Hepatocyte (in vitro differentiated cells): ENCODE results near the gene WNT7B. TPM values are rescaled to one million over a fixed set of nuclear protein-coding genes. Genes with fewer than 3 reads are reported as not detected.

Experiments
- DNase-seq: peaks from one replicate; pipeline ENCODE4 v3.0.0-alpha.2; 2016; ENCODE audit warnings: low spot score
- H2AFZ ChIP-seq: fragments of 200-600 bp; sonication (generic); 2 replicates; pipeline ENCODE4 v1.6.0; 2016; ENCODE audit warnings: antibody characterized with exemption, mild to moderate bottlenecking
- H3K27ac ChIP-seq: fragments of 200-600 bp; sonication (generic); 2 replicates; pipeline ENCODE4 v1.5.1; 2016; ENCODE audit warnings: mild to moderate bottlenecking
- H3K27me3 ChIP-seq: fragments of 200-600 bp; sonication (generic); 2 replicates; pipeline ENCODE4 v1.6.1; 2016
- H3K36me3 ChIP-seq: fragments of 200-600 bp; sonication (generic); replicated peaks from 2 replicates; pipeline ENCODE4 v1.5.1; 2016; ENCODE audit warnings: low read depth; ENCODE audit not compliant: insufficient read depth
- H3K4me1 ChIP-seq: fragments of 200-600 bp; sonication (generic); 2 replicates; pipeline ENCODE4 v1.5.1; 2016; ENCODE audit warnings: mild to moderate bottlenecking, moderate library complexity; ENCODE audit not compliant: insufficient read depth
- H3K4me2 ChIP-seq: fragments of 200-600 bp; sonication (generic); 2 replicates; pipeline ENCODE4 v1.6.0; 2016
- H3K4me3 ChIP-seq: fragments of 200-600 bp; sonication (generic); 2 replicates; pipeline ENCODE4 v1.5.1; 2016; ENCODE audit warnings: mild to moderate bottlenecking
- H3K79me2 ChIP-seq: fragments of 200-600 bp; sonication (generic); 2 replicates; pipeline ENCODE4 v1.6.0; 2017; ENCODE audit warnings: mild to moderate bottlenecking
- H3K9me2 ChIP-seq: fragments of 200-600 bp; sonication (generic); replicated peaks from 2 replicates; pipeline ENCODE4 v1.6.0; 2017; ENCODE audit warnings: mild to moderate bottlenecking; ENCODE audit not compliant: insufficient read depth
- H3K9me3 ChIP-seq: fragments of 200-600 bp; sonication (generic); 2 replicates; pipeline ENCODE4 v1.5.1; 2016; ENCODE audit warnings: low read depth, mild to moderate bottlenecking
- H4K20me1 ChIP-seq: fragments of 200-600 bp; sonication (generic); 2 replicates; pipeline ENCODE4 v1.6.0; 2016; ENCODE audit warnings: mild to moderate bottlenecking; ENCODE audit not compliant: insufficient read depth, poor library complexity, severe bottlenecking
- CTCF ChIP-seq: fragments of 200-600 bp; sonication (generic); IDR thresholded peaks from 2 replicates; pipeline ENCODE4 v1.5.1; 2016; ENCODE audit warnings: antibody characterized with exemption, mild to moderate bottlenecking; ENCODE audit not compliant: poor library complexity
- EZH2 ChIP-seq: fragments of 200-600 bp; sonication (generic); IDR thresholded peaks from 2 replicates; pipeline ENCODE4 v1.6.1; 2016; ENCODE audit warnings: antibody characterized with exemption, mild to moderate bottlenecking, borderline replicate concordance
- EZH2phosphoT487 ChIP-seq: fragments of 200-600 bp; sonication (generic); IDR thresholded peaks from one replicate; pipeline ENCODE4 v1.6.1; 2018; ENCODE audit warnings: antibody characterized with exemption, mild to moderate bottlenecking, low read depth, moderate library complexity; ENCODE audit not compliant: unreplicated experiment, severe bottlenecking
- WGBS: methylation state at CpG from one replicate; pipeline ENCODE4 v1.1.6; 2016; ENCODE audit warnings: low lambda C conversion rate; ENCODE audit errors: missing lambda C conversion rate; 5-methylcytosine and 5-hydroxymethylcytosine counted together
- polyA plus RNA-seq: library from polyadenylated mRNA; unstranded; fragments of >200 nt; fragmentation: Nextera tagmentation; extraction: Ambion mirVana; gene quantifications from 2 replicates; pipeline ENCODE4 v1.2.1, GENCODE V29; 2016
- total RNA-seq: library from RNA; depleted of rRNA; stranded (reverse); fragments of >200 nt; gene quantifications from 2 replicates; pipeline ENCODE4 v1.2.3, GENCODE V29; 2014

The WNT7B gene
- total and polyA plus RNA-seq, 2 experiments from 2014 or later = 1.9 to 2.4 TPM

DNA sequence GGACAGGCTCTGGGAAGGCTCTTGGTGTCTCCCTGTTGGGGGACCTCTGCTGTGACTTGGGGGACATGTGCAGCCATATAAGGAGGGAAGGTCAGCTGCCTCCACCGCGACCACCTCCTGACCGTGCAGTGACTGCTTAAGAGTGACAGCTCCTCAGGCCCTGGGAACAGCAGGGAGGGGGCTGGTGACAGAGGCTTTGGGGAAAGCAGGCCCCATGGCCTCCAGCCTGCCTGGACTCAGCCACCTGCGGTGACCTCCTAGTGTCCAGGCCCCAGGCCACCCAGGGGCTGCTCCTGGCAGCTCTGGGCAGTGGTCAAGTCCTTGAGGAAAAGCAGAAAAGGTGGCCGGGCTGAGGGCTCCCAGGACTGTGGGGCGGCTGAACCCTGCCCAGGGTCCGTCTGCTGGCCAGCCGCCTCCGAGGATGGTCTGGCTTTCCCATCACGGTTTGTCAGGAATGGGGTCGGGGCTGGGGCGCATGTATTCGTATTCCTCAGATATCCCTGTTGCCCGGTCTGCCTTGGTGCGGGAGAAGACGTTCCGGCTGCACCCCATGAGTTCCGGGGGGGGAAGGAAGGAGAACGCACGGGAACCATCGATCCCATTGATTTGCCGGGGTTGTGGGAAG is 96.8 kb downstream of the WNT7B start:
- TF ChIP-seq EZH2phosphoT487 (no peak), CTCF (no peak), EZH2 (no peak)
- Histone ChIP-seq H3K27me3 (peaks cover 15% of the 10 kb centered on the region), H4K20me1 (no peaks in the 10 kb centered on the region), H3K36me3 (no peaks in the 10 kb centered on the region), H3K9me2 (no peaks in the 10 kb centered on the region), H3K4me3 (no peak overlapping the region), H3K9me3 (no peaks in the 10 kb centered on the region), H3K4me2 (no peak overlapping the region), H3K27ac (no peak overlapping the region), H3K4me1 (no peaks in the 10 kb centered on the region), H3K79me2 (no peaks in the 10 kb centered on the region), H2AFZ (no peak overlapping the region)
- no peak for DNase-seq
- 91% methylated on average over 22 of the region's 22 CpGs for WGBS

DNA sequence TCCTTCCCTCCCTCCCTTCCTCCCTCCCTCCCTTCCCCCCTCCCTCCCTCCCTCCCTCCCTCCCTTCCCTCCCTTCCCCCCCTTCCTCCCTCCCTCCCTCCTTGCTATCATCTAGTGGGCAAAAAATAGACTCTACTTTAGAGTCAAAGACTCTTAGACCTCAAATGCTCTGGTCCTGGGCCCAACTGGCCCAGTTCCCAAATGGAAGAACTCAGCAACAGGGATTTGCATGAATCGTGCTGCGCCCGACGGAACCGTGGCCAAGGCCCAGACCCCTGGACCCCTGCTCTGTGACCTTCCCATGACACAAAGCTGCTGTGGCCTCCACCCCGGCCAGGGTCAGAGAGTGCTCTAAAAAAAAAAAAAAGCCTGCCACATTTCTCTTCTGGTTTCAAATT is 97.4 kb downstream of the WNT7B start:
- no peaks in the 10 kb centered on the region for H4K20me1 ChIP-seq
- 93% methylated on average over 6 of the region's 6 CpGs for WGBS

DNA sequence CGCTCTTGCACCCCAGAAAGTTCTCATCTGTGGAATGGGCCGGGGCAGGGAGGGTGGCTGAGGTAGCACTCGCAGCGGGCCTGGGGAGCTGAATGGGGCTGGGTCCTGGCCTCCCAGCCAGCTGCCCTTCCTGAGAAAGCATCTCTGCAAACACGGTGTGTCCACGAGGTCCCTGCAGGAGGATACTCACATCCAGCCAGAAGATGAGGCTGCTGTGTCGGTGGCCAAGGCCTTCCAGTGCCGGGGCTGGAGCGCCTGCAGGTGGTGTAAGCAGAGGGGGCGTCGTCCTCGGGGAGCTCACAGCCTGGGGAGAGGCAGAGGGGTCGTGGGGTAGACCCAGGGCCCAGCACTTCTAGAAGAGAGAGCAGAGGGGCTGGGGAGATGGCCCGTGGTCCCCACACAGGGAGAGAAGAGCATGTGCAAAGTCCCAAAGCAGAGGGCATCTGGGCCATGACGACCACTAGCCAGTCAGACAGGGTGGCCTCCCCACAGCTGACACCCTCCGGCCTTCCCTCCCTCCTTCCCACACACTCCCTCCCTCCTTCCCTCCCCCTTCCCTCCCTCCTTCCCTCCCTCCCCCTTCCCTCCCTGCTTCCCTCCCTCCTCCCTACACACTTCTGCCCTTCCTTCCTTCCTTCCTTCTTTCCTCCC is 97.9 kb downstream of the WNT7B start:
- Histone ChIP-seq H2AFZ (no peak overlapping the region), H3K27ac (no peak overlapping the region), H3K4me2 (no peak overlapping the region)

More for the DNA sequence above, 97.4 kb downstream of the WNT7B start:
- Histone ChIP-seq H3K9me2 (no peaks in the 10 kb centered on the region), H3K4me3 (no peak overlapping the region), H3K36me3 (no peaks in the 10 kb centered on the region), H2AFZ (no peak overlapping the region), H3K9me3 (no peaks in the 10 kb centered on the region), H3K4me2 (no peak overlapping the region), H3K27ac (no peak overlapping the region), H3K27me3 (peaks cover 15% of the 10 kb centered on the region), H3K79me2 (no peaks in the 10 kb centered on the region), H3K4me1 (no peaks in the 10 kb centered on the region)
- TF ChIP-seq CTCF (no peak), EZH2 (no peak), EZH2phosphoT487 (no peak)
- DNase-seq = no peak

More for the DNA sequence above, 97.9 kb downstream of the WNT7B start:
- no peaks in the 10 kb centered on the region for H3K79me2 ChIP-seq
- H4K20me1 ChIP-seq = no peaks in the 10 kb centered on the region
- DNase-seq = no peak
- H3K36me3 ChIP-seq = no peaks in the 10 kb centered on the region
- no peaks in the 10 kb centered on the region for H3K9me3 ChIP-seq
- peaks cover 15% of the 10 kb centered on the region for H3K27me3 ChIP-seq
- no peaks in the 10 kb centered on the region for H3K4me1 ChIP-seq
- no peaks in the 10 kb centered on the region for H3K9me2 ChIP-seq
- TF ChIP-seq CTCF = no peak
- no peak for TF ChIP-seq EZH2
- no peak overlapping the region for H3K4me3 ChIP-seq
- 73% methylated on average over 14 of the region's 16 CpGs for WGBS
